T47D (cell line): Measurements from ENCODE around the gene SPACA5.
A peak's percentile ranks its signal among the peaks of the same experiment; 100 is the strongest.
"Not testable (repeated sequence)": the region's sequence is repeated elsewhere in the genome, so short reads cannot be mapped to it uniquely, and the experiment has no call there.

Experiments
- DNase-seq, 2 experiments: peaks; one replicate each; pipeline versions ENCODE4 v3.0.0 to v3.0.0-alpha.2; 2011 to 2012; ENCODE audit warnings: low read depth in 1 of 2, low spot score in 1 of 2
- JUND ChIP-seq: IDR thresholded peaks from 2 replicates; pipeline ENCODE4 v1.6.1; 2012; ENCODE audit warnings: low read depth
- in situ Hi-C: cut with HindIII; loops from 2 replicates; pipeline ENCODE4 v1.10.0; 2016; ENCODE audit warnings: low sequenced_read_pairs, low pct_unique_long_range_greater_than_20kb

Gene SPACA5

GRCh38 chrX:48006688-48007087 is at the start of gene SPACA5:
Gene SPACA5, plus strand, starts transcription at chrX:48006988. Its CDS starts 815 bp downstream, at chrX:48007803.
- in situ Hi-C loops, DNase-seq: not testable (repeated sequence)

GRCh38 chrX:47958206-47958605 is 48.6 kb upstream of the SPACA5 start:
- in situ Hi-C loops, DNase-seq: not testable (repeated sequence)

DNA sequence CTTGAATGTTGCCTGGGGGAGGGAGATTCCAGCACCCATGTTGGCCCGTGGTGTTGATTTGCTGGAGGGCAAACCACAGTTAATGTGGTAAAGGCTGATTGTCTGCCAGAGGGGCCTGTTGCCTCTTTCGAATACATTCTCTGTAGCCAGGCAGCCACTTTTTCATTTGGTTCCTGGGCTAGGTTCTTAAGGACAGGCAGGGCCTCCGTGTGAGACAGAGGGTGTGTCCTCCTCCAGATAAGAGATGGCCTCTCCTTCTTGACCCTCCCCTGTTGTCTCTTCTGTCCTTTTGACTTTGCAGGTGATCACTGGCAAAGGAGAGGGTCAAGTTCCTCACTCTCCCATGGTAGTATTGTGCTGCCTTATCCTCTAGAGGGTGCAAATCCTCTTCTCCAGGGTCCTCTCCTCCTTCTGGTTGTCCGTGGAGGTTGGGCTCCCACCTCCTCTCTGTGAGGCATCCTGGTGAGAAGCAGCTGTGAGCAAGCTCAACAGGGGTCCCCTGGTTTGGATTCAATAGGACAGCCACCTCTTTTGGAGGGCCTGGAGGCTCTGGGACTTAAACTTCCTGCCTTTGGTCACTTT is 47.9 kb upstream of the SPACA5 start:
- in situ Hi-C loops, result no loop called here
- peak in 1 of 2 experiments; percentile 76 for DNase-seq
- TF ChIP-seq JUND, result no peak

DNA sequence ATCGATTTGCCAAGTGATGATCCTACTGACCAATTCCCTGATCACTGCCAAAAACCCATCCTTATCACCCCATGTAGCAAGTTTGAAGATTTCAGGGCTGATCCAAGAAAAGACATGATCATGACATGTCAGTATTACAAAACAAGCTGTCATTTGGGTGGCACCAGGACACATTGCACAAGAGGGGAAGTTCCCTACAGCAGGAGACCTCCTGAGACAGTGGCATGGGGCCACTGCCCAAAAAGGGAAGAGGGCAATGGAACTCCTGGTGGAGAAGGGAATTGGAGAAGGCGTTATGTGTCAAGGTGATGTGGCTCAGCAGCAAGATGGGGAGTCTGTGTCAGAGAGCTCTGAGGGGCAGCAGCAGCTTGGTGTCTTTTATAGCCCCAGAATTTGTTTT is 46.4 kb upstream of the SPACA5 start:
- no peak for DNase-seq
- TF ChIP-seq JUND, result no peak
- in situ Hi-C loops, result no loop called here

GRCh38 chrX:47961830-47962229 is 45.0 kb upstream of the SPACA5 start:
- in situ Hi-C loops, DNase-seq: not testable (repeated sequence)

DNA sequence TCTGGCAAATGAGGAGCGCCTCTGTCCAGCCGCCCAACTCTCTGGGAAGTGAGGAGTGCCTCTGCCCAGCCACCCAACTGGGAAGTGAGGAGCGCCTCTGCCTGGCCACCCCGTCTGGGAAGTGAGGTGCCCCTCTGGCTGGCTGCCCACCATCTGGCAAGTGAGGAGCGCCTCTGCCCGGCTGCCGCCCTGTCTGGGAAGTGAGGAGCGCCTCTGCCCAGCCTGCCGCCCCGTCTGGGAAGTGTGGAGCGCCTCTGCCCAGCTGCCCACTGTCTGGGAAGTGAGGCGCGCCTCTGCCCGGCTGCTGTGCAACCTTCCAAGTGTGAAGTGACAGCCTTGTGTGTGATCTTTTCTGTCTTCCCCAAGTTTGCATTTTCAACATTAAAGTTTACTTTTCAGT is 41.3 kb upstream of the SPACA5 start:
- DNase-seq, in situ Hi-C loops: not testable (repeated sequence)

DNA sequence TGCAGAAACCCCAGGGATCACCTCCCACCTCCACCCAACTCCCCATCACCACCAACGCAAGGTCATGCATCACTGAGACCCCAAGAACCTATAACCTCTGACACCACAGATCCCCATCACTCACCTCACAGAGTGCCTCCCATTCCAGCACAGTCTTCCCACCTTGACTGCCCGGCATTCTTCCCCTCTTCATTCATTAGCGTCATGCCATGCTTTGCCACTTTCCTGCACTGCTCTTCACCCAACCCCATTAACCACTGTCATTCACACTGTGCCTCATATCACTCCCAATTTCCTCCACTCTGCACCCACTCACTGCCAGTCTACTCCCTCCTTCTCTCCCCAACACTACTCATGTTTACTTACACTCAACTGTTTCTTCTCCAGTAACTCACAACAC is 33.6 kb upstream of the SPACA5 start:
- in situ Hi-C loops, result no loop called here
- no peak for TF ChIP-seq JUND
- DNase-seq, result no peak

- in situ Hi-C loops, result no loop called here
- DNase-seq, result no peak
- no peak for TF ChIP-seq JUND
These were observed 30.3 kb upstream of the SPACA5 start for GRCh38 chrX:47976254-47977151.

- no peak for TF ChIP-seq JUND
- in situ Hi-C loops, result no loop called here
- no peak for DNase-seq
These were observed 15.3 kb upstream of the SPACA5 start for GRCh38 chrX:47991263-47992094.

DNA sequence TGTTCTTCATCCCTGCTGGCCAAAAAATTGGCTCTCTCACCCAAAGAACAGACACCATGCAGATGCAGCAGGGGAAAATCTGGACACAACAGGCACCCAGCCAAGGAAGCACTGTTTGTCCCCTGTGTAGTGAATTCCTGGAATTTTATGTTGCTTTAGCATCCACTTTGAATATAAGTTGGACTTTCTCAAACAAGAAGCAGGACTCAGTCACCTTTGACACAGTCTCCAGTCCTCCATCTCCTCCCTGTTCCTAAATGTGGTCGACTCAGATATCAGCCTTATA is 14.8 kb upstream of the SPACA5 start:
- in situ Hi-C loops, result no loop called here

GRCh38 chrX:47992669-47993068 is 14.1 kb upstream of the SPACA5 start:
- no peak for TF ChIP-seq JUND
- no peak for DNase-seq
- in situ Hi-C loops, result no loop called here

More for the DNA sequence above, 14.8 kb upstream of the SPACA5 start:
- no peak for DNase-seq
- TF ChIP-seq JUND, result no peak

GRCh38 chrX:48001260-48001659 is 5.5 kb upstream of the SPACA5 start:
- DNase-seq, result peak in 1 of 2 experiments; percentile 14
- TF ChIP-seq JUND, result no peak
- in situ Hi-C loops, result no loop called here

DNA sequence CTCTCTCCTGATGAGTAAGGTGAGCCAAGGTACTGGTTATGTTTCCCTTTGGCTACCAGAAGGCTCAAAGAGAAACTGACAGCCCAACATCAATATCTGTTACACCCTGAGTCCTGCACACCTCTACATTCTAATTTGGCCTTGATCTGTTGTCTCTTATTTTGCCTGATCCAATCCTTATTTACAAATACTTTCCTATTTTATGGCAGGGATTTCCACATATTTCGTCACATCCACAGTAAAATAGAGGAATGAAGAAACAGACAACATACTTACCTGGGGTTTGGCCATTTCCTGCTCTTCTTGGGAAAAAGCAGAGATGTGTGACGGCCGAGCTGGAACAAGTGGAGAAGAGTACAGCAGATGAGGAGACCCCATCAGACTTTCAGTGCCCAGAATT is 4.5 kb upstream of the SPACA5 start:
- in situ Hi-C loops, result no loop called here
- TF ChIP-seq JUND, result no peak
- no peak for DNase-seq
